ENCODE measurements around the gene SYNPO.
A peak's percentile ranks its signal among the peaks of the same experiment; 100 is the strongest.

Gene SYNPO

GRCh38 chr5:150651382-150651781 is 10.9 kb downstream of the SYNPO start:
- H3K4me3 ChIP-seq (ENCODE audit: low read length): no peak overlapping the region
- DNase-seq (ENCODE audit: low read depth): no peak
- no peak for TF ChIP-seq CTCF (IDR thresholded peaks at IDR 0.05; ENCODE audit: insufficient read depth, low read depth, low read length, missing control alignments)

- no peak for DNase-seq (ENCODE audit: low read depth)
- H3K4me3 ChIP-seq (ENCODE audit: low read length): no peak overlapping the region
- no peak for TF ChIP-seq CTCF (IDR thresholded peaks at IDR 0.05; ENCODE audit: insufficient read depth, low read depth, low read length, missing control alignments)
These were observed 11.6 kb downstream of the SYNPO start for GRCh38 chr5:150651924-150652671.

- H3K4me3 ChIP-seq (ENCODE audit: low read length): no peak overlapping the region
- no peak for DNase-seq (ENCODE audit: low read depth)
- peak; percentile 22 for TF ChIP-seq CTCF (IDR thresholded peaks at IDR 0.05; ENCODE audit: insufficient read depth, low read depth, low read length, missing control alignments)
These were observed 12.8 kb downstream of the SYNPO start for GRCh38 chr5:150653145-150653761.

GRCh38 chr5:150653762-150654556 is 13.5 kb downstream of the SYNPO start:
- no peak for DNase-seq (ENCODE audit: low read depth)
- no peak overlapping the region for H3K4me3 ChIP-seq (ENCODE audit: low read length)
- no peak for TF ChIP-seq CTCF (IDR thresholded peaks at IDR 0.05; ENCODE audit: insufficient read depth, low read depth, low read length, missing control alignments)

GRCh38 chr5:150655221-150655620 is 14.8 kb downstream of the SYNPO start:
- no peak for DNase-seq (ENCODE audit: low read depth)
- H3K4me3 ChIP-seq (ENCODE audit: low read length): no peak overlapping the region
- TF ChIP-seq CTCF (IDR thresholded peaks at IDR 0.05; ENCODE audit: insufficient read depth, low read depth, low read length, missing control alignments): no peak

GRCh38 chr5:150656191-150657132 is 16.0 kb downstream of the SYNPO start:
- peak; percentile 39 for DNase-seq (ENCODE audit: low read depth)
- peak overlapping the region; percentile 44 for H3K4me3 ChIP-seq (ENCODE audit: low read length)
- peak; percentile 39 for TF ChIP-seq CTCF (IDR thresholded peaks at IDR 0.05; ENCODE audit: insufficient read depth, low read depth, low read length, missing control alignments)

Measured in epithelial cell of esophagus (primary cell).